Coronary artery (tissue), 2 donors: ENCODE data around the gene IL31.

Source experiments
- DNase-seq: peaks from one replicate; pipeline ENCODE4 v3.0.0-alpha.2; 2017; ENCODE audit warnings: low spot score
- H3K27ac ChIP-seq, 2 donors: fragments of 200-600 bp; sonication (generic); one replicate each; pipeline ENCODE4 v1.5.1; 2016 to 2019
- H3K4me3 ChIP-seq: fragments of 200-600 bp; sonication (generic); 2 replicates; pipeline ENCODE4 v1.5.1; 2016; ENCODE audit warnings: mild to moderate bottlenecking, moderate library complexity
- CTCF ChIP-seq: fragments of 200-600 bp; sonication (generic); IDR thresholded peaks from one replicate; pipeline ENCODE4 v1.5.1; 2019; ENCODE audit warnings: antibody characterized with exemption

Gene IL31

GRCh38 chr12:122174155-122174845 is at the start of gene IL31:
IL31 (minus strand) TSS chr12:122174221; CDS start chr12:122174172, 49 bp downstream.
- no peak within 1 kb of the TSS for H3K4me3 ChIP-seq
- DNase-seq, result no peak
- no peak within 1 kb of the TSS for H3K27ac ChIP-seq
- no peak for TF ChIP-seq CTCF

- no peak for TF ChIP-seq CTCF
- H3K4me3 ChIP-seq, result no peak overlapping the region
- H3K27ac ChIP-seq, result no peak overlapping the region
- no peak for DNase-seq
These were observed 42.4 kb upstream of the IL31 start for GRCh38 chr12:122216445-122216844.

GRCh38 chr12:122215771-122216170 is 41.8 kb upstream of the IL31 start:
- Histone ChIP-seq H3K27ac (no peak overlapping the region), H3K4me3 (no peak overlapping the region)
- DNase-seq, result no peak
- no peak for TF ChIP-seq CTCF

- no peak for DNase-seq
- Histone ChIP-seq H3K27ac (no peak overlapping the region), H3K4me3 (no peak overlapping the region)
- no peak for TF ChIP-seq CTCF
These were observed 34.2 kb upstream of the IL31 start for GRCh38 chr12:122208073-122208820.

GRCh38 chr12:122207391-122207790 is 33.4 kb upstream of the IL31 start:
- DNase-seq, result no peak
- no peak overlapping the region for H3K4me3 ChIP-seq
- no peak overlapping the region for H3K27ac ChIP-seq
- TF ChIP-seq CTCF, result no peak

- no peak for TF ChIP-seq CTCF
- no peak for DNase-seq
- Histone ChIP-seq H3K27ac (no peak overlapping the region), H3K4me3 (no peak overlapping the region)
These were observed 33.0 kb upstream of the IL31 start for GRCh38 chr12:122206976-122207375.
